Measurements from ENCODE around the gene GANC.
"Not testable (repeated sequence)": the region's sequence is repeated elsewhere in the genome, so short reads cannot be mapped to it uniquely, and the experiment has no call there.

Gene GANC, protein sequence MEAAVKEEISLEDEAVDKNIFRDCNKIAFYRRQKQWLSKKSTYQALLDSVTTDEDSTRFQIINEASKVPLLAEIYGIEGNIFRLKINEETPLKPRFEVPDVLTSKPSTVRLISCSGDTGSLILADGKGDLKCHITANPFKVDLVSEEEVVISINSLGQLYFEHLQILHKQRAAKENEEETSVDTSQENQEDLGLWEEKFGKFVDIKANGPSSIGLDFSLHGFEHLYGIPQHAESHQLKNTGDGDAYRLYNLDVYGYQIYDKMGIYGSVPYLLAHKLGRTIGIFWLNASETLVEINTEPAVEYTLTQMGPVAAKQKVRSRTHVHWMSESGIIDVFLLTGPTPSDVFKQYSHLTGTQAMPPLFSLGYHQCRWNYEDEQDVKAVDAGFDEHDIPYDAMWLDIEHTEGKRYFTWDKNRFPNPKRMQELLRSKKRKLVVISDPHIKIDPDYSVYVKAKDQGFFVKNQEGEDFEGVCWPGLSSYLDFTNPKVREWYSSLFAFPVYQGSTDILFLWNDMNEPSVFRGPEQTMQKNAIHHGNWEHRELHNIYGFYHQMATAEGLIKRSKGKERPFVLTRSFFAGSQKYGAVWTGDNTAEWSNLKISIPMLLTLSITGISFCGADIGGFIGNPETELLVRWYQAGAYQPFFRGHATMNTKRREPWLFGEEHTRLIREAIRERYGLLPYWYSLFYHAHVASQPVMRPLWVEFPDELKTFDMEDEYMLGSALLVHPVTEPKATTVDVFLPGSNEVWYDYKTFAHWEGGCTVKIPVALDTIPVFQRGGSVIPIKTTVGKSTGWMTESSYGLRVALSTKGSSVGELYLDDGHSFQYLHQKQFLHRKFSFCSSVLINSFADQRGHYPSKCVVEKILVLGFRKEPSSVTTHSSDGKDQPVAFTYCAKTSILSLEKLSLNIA (N-terminal part only)

DNA sequence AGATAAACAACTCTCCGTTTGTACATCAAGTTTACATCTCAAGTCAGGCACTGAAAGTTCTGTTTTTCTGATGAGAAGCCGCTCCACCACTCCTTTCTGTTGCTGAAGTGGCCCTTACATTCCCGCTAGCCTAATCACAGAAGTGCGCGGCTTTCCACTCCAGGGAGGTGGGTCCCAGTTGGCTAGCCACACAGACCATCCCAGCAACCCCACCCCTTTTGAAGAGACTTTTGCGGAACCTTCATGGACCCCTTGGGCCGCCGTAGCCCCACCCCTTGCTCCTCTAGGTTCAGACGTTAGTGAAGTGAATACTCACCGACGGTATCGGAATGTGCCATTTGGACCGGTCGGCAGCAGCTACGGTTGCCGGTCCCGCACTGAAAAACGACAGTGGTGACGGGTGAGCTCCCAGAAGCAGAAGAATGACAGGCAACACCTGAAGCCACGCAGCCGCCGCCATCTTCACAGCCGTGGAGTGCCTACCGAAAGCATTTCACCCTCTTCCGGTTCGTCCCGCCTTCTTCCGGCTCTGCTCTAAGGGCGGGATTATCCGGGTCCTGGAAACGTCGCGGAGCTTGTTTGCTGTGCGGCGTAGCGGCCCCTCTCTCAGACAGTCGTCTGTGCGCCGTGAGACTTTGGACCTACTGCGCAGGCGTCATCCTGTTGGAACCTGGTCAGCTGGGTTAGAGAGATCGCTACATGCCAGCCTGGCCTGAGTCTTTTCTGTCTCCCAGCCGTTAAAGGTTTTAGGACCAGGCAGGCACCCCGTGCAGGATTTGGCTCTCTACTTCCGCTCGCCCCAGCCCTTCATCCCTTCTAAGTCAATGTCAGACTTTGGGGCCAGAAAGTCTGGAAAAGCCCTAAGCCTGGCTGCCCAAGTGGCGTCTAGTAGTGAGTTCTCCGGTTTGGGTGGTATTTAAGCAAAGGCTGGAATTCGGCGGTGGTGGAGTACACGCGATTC is at the start of gene GANC, which contains the start of gene TMEM87A:
GANC (plus strand) TSS at position 263 of the 961 bp plus-strand sequence. CDS start 1,281 bp downstream, outside the sequence.
TMEM87A (minus strand) TSS at position 495 of the 961 bp plus-strand sequence; CDS start at position 460, 35 bp downstream.
- Histone ChIP-seq H3K36me3 (ENCODE audit: insufficient read depth, low read length) (peaks cover 6% of the 10 kb centered on the region), H4K20me1 (ENCODE audit: insufficient read depth, low read length) (0 out of 2 replicates have a peak, but pooled peaks cover 1% of the 10 kb centered on the region), H3K79me2 (ENCODE audit: insufficient read depth, low read length) (peaks cover 63% of the 10 kb centered on the region), H3K9me3 (ENCODE audit: insufficient read depth, low read length, severe bottlenecking) (no peaks in the 10 kb centered on the region), H2AFZ (ENCODE audit: low read depth, low read length) (peak within 1 kb of the TSS; percentile 99), H3K4me3 (ENCODE audit: low read depth in 1 of 2, low read length in 2 of 2) (peak within 1 kb of the TSS; percentile 59 to 92), H3K9ac (ENCODE audit: low read depth, low read length) (peak within 1 kb of the TSS; percentile 90), H3K4me2 (ENCODE audit: insufficient read depth, low read length) (peak within 1 kb of the TSS; percentile 80), H3K27ac (ENCODE audit: low read length) (peak within 1 kb of the TSS; percentile 99), H3K4me1 (ENCODE audit: insufficient read depth, low read length) (peaks cover 49% of the 10 kb centered on the region), H3K27me3 (ENCODE audit: insufficient read depth, low read length, poor library complexity) (no peaks in the 10 kb centered on the region)
- no peak for TF ChIP-seq EZH2 (IDR thresholded peaks at IDR 0.05; ENCODE audit: borderline replicate concordance, low read depth, low read length, severe bottlenecking)
- TF ChIP-seq, protein P1, sequence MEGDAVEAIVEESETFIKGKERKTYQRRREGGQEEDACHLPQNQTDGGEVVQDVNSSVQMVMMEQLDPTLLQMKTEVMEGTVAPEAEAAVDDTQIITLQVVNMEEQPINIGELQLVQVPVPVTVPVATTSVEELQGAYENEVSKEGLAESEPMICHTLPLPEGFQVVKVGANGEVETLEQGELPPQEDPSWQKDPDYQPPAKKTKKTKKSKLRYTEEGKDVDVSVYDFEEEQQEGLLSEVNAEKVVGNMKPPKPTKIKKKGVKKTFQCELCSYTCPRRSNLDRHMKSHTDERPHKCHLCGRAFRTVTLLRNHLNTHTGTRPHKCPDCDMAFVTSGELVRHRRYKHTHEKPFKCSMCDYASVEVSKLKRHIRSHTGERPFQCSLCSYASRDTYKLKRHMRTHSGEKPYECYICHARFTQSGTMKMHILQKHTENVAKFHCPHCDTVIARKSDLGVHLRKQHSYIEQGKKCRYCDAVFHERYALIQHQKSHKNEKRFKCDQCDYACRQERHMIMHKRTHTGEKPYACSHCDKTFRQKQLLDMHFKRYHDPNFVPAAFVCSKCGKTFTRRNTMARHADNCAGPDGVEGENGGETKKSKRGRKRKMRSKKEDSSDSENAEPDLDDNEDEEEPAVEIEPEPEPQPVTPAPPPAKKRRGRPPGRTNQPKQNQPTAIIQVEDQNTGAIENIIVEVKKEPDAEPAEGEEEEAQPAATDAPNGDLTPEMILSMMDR (IDR thresholded peaks at IDR 0.05; ENCODE audit: borderline replicate concordance, extremely low read depth, low read length, poor library complexity, severe bottlenecking) = no peak
- ATAC-seq (ENCODE audit: insufficient read depth, low read depth) = peak; percentile 95
- DNase-seq = peak; percentile 95

DNA sequence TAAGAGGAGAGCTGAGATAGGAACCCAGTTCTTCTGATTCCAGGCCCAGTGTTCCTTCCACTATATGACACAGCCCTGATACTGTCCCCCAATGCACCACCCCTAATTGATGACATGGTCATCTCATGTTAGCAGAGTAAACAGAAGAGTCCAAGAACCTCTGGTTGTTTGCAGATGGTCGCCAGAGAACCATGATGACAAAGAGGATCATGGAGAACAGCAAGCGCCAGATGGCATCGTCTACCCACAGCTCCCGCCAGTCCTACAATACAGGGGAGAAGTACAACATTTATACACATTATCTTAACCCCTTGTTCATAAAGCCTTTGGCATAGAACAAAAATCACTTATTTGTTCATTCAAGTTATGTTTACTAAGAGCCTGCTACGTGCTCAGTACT is 46.4 kb upstream of the GANC start:
- H3K79me2 ChIP-seq (ENCODE audit: insufficient read depth, low read length) = no peaks in the 10 kb centered on the region
- no peak overlapping the region for H3K27ac ChIP-seq (ENCODE audit: low read length)
- H3K4me2 ChIP-seq (ENCODE audit: insufficient read depth, low read length) = no peak overlapping the region
- no peaks in the 10 kb centered on the region for H3K9me3 ChIP-seq (ENCODE audit: insufficient read depth, low read length, severe bottlenecking)
- no peaks in the 10 kb centered on the region for H3K4me1 ChIP-seq (ENCODE audit: insufficient read depth, low read length)
- TF ChIP-seq EZH2 (IDR thresholded peaks at IDR 0.05; ENCODE audit: borderline replicate concordance, low read depth, low read length, severe bottlenecking) = no peak
- TF ChIP-seq, protein P1 (IDR thresholded peaks at IDR 0.05; ENCODE audit: borderline replicate concordance, extremely low read depth, low read length, poor library complexity, severe bottlenecking) = no peak
- DNase-seq = no peak
- no peak overlapping the region for H2AFZ ChIP-seq (ENCODE audit: low read depth, low read length)
- no peaks in the 10 kb centered on the region for H4K20me1 ChIP-seq (ENCODE audit: insufficient read depth, low read length)
- no peak overlapping the region for H3K4me3 ChIP-seq (ENCODE audit: low read depth in 1 of 2, low read length in 2 of 2)
- H3K27me3 ChIP-seq (ENCODE audit: insufficient read depth, low read length, poor library complexity) = no peaks in the 10 kb centered on the region
- peaks cover 64% of the 10 kb centered on the region for H3K36me3 ChIP-seq (ENCODE audit: insufficient read depth, low read length)
- no peak overlapping the region for H3K9ac ChIP-seq (ENCODE audit: low read depth, low read length)
- no peak for ATAC-seq (ENCODE audit: insufficient read depth, low read depth)

- Histone ChIP-seq H3K36me3 (ENCODE audit: insufficient read depth, low read length) (peaks cover 63% of the 10 kb centered on the region), H3K27ac (ENCODE audit: low read length) (no peak overlapping the region), H3K79me2 (ENCODE audit: insufficient read depth, low read length) (no peaks in the 10 kb centered on the region), H3K9ac (ENCODE audit: low read depth, low read length) (no peak overlapping the region), H2AFZ (ENCODE audit: low read depth, low read length) (no peak overlapping the region), H3K4me2 (ENCODE audit: insufficient read depth, low read length) (no peak overlapping the region), H3K4me1 (ENCODE audit: insufficient read depth, low read length) (no peaks in the 10 kb centered on the region), H4K20me1 (ENCODE audit: insufficient read depth, low read length) (no peaks in the 10 kb centered on the region), H3K27me3 (ENCODE audit: insufficient read depth, low read length, poor library complexity) (no peaks in the 10 kb centered on the region), H3K4me3 (ENCODE audit: low read depth in 1 of 2, low read length in 2 of 2) (no peak overlapping the region), H3K9me3 (ENCODE audit: insufficient read depth, low read length, severe bottlenecking) (no peaks in the 10 kb centered on the region)
- DNase-seq (no peak), ATAC-seq (ENCODE audit: insufficient read depth, low read depth) (no peak)
- TF ChIP-seq, protein P1 (IDR thresholded peaks at IDR 0.05; ENCODE audit: borderline replicate concordance, extremely low read depth, low read length, poor library complexity, severe bottlenecking) = no peak
- TF ChIP-seq EZH2 (IDR thresholded peaks at IDR 0.05; ENCODE audit: borderline replicate concordance, low read depth, low read length, severe bottlenecking) = no peak
Measured at GRCh38 chr15:42228036-42228435, 45.0 kb upstream of the GANC start.

DNA sequence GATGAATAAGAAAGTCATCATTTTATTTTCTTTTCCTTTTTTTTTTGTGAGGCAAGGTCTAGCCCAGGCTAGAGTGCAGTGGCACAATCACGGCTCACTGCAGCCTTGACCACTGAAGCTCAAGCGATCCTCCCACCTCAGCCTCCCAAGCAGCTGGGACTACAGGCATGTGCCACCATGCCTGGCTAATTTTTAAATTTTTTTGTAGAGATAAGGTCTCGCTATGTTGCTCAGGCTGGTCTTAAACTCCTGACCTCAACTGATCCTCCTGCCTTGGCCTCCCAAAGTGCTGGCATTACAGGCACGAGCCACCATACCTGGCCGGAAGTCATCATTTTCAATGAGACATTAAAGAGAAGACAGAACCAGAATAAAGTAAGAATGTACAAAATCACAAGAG is 44.0 kb upstream of the GANC start:
- not testable (repeated sequence) for ATAC-seq (ENCODE audit: insufficient read depth, low read depth)
- peaks cover 63% of the 10 kb centered on the region for H3K36me3 ChIP-seq (ENCODE audit: insufficient read depth, low read length)

More for the DNA sequence above, 44.0 kb upstream of the GANC start:
- not testable (repeated sequence) for H2AFZ ChIP-seq (ENCODE audit: low read depth, low read length); H3K4me1 ChIP-seq (ENCODE audit: insufficient read depth, low read length); DNase-seq; H3K9ac ChIP-seq (ENCODE audit: low read depth, low read length); H3K27me3 ChIP-seq (ENCODE audit: insufficient read depth, low read length, poor library complexity); H3K27ac ChIP-seq (ENCODE audit: low read length); H3K9me3 ChIP-seq (ENCODE audit: insufficient read depth, low read length, severe bottlenecking); H3K4me3 ChIP-seq (ENCODE audit: low read depth in 1 of 2, low read length in 2 of 2); H3K79me2 ChIP-seq (ENCODE audit: insufficient read depth, low read length); H3K4me2 ChIP-seq (ENCODE audit: insufficient read depth, low read length); H4K20me1 ChIP-seq (ENCODE audit: insufficient read depth, low read length)

All from DND-41 (cell line).